ENCODE data around the gene CDS1.

Gene CDS1

DNA sequence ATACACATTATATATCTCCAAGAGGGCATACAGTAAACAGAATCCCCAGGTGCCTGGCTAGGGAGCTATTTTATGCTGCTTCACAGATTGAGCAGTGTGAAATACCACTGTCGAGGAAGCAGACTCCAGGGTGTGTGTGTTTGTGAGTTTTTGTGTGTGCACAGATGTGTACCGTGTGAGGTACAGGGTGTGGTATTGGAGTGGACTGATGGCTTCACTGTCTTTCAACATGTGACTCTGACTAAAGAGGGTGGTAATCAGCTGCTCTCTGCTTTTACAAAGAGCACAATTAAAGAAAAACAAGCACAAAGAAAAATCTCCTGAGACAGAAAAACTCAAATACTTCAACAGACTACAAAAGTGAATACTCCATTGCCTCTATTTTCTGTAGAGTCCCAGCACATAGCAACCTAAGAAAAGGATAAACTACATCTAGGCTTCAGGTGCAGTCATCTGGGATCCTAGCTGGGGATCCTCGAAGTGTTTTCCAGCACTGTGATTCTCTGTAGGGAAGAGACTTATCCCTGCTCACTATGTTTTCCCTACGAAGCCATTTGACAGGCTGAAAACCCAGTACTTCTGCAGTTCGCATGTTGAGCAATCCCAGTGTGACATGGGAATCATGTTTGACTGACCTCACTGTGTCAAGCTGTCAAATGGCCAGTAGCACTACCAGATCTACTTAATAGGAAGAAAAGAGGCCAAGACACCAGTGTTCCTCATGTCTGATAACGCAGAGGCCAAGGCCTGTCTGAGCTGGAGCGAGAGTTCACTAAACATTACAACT, 100.3 kb downstream of the CDS1 start:
- ChIA-PET CTCF (no interaction called here), POLR2A (ENCODE audit: low non-redundant PET) (interaction anchor here (0.6 kb wide), 1 partner anchor 1226 kb away, joined by 3 read pairs; no protein-coding TSS in a partner anchor)
- no peak for TF ChIP-seq CTCF (conservative IDR thresholded peaks at IDR 0.05; ENCODE audit: low read depth)
- no peak for DNase-seq (ENCODE audit: low spot score)
- H3K27ac ChIP-seq, result no peak overlapping the region

GRCh38 chr4:84684361-84684760, 101.4 kb downstream of the CDS1 start:
- POLR2A ChIA-PET (ENCODE audit: low non-redundant PET), result no interaction called here
- no peak overlapping the region for H3K27ac ChIP-seq
- CTCF ChIA-PET, result no interaction called here
- no peak for TF ChIP-seq CTCF (conservative IDR thresholded peaks at IDR 0.05; ENCODE audit: low read depth)
- no peak for DNase-seq (ENCODE audit: low spot score)

GRCh38 chr4:84685105-84685504, 102.2 kb downstream of the CDS1 start:
- POLR2A ChIA-PET (ENCODE audit: low non-redundant PET), result no interaction called here
- no peak for TF ChIP-seq CTCF (conservative IDR thresholded peaks at IDR 0.05; ENCODE audit: low read depth)

GRCh38 chr4:84688605-84689004, 105.7 kb downstream of the CDS1 start:
- no peak for TF ChIP-seq CTCF (conservative IDR thresholded peaks at IDR 0.05; ENCODE audit: low read depth)
- no peak for DNase-seq (ENCODE audit: low spot score)
- POLR2A ChIA-PET (ENCODE audit: low non-redundant PET), result no interaction called here
- H3K27ac ChIP-seq, result no peak overlapping the region
- CTCF ChIA-PET, result no interaction called here

More at GRCh38 chr4:84685105-84685504, 102.2 kb downstream of the CDS1 start:
- no peak overlapping the region for H3K27ac ChIP-seq
- CTCF ChIA-PET, result no interaction called here
- DNase-seq (ENCODE audit: low spot score), result no peak

DNA sequence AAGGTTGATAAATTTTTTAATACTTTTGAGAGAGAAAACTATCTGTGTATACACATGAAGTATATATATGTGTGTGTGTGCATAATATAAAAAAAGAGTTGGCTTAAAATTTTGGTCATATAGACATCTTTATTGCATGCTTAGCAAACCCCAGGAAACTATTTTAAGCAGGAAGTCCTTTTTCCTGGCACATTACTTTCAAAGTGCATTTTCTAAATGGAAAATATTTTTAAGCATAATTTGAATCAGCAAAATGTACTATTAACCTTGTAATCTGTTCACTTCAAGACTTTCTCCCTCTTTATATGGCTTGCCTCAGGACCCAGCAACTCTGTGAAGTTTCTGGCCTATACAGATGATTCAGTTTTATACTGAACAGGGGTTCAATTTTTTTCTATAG, 106.3 kb downstream of the CDS1 start:
- DNase-seq (ENCODE audit: low spot score), result no peak
- TF ChIP-seq CTCF (conservative IDR thresholded peaks at IDR 0.05; ENCODE audit: low read depth), result no peak
- ChIA-PET CTCF (no interaction called here), POLR2A (ENCODE audit: low non-redundant PET) (no interaction called here)
- no peak overlapping the region for H3K27ac ChIP-seq

DNA sequence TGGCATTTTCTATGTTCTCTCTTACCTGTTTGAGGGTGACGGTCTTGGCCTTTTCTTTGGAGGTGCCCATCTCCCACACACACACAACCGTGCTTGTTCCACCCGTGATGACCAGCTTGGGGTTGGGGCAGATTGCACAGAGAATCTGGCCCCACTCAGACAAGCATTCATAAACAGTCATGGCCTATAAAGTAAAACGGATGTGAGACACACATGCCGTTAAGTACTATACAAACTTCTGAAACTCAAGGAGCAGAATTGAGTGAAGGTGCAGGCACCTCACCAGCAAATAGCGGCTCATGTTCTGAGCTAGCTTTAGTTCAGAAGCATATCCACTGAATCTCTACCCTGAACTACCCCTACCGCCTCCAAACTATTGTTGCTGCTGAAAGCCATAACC, 107.6 kb downstream of the CDS1 start:
- no peak for DNase-seq (ENCODE audit: low spot score)
- CTCF ChIA-PET, result no interaction called here
- H3K27ac ChIP-seq, result peak overlapping the region; percentile 84
- TF ChIP-seq CTCF (conservative IDR thresholded peaks at IDR 0.05; ENCODE audit: low read depth), result no peak
- POLR2A ChIA-PET (ENCODE audit: low non-redundant PET), result no interaction called here
